GM21529 (cell line): Measurements from ENCODE around the gene KCNIP4.

Source experiments
- ATAC-seq: cut with Tn5 transposase; IDR thresholded peaks from one replicate; pipeline ENCODE4 v1.9.1; 2021; ENCODE audit not compliant: unreplicated experiment

KCNIP4 gene

GRCh38 chr4:21002286-21002685 is 946.3 kb downstream of the KCNIP4 start:
- no peak for ATAC-seq

GRCh38 chr4:21001490-21001889 is 947.1 kb downstream of the KCNIP4 start:
- ATAC-seq = no peak

- no peak for ATAC-seq
Measured at GRCh38 chr4:20997886-20998285, 950.7 kb downstream of the KCNIP4 start.

GRCh38 chr4:20995610-20996009 is 953.0 kb downstream of the KCNIP4 start:
- no peak for ATAC-seq

GRCh38 chr4:20995015-20995414 is 953.6 kb downstream of the KCNIP4 start:
- ATAC-seq = no peak

GRCh38 chr4:20992002-20992401 is 956.6 kb downstream of the KCNIP4 start:
- ATAC-seq = no peak

- no peak for ATAC-seq
Measured at GRCh38 chr4:20987191-20987590, 961.4 kb downstream of the KCNIP4 start.

- no peak for ATAC-seq
Measured at GRCh38 chr4:20984576-20984836, 964.1 kb downstream of the KCNIP4 start.

GRCh38 chr4:20983763-20984575 is 964.6 kb downstream of the KCNIP4 start:
- no peak for ATAC-seq

- ATAC-seq = no peak
Measured at GRCh38 chr4:20982544-20982943, 966.0 kb downstream of the KCNIP4 start.

- no peak for ATAC-seq
Measured at GRCh38 chr4:20960291-20960690, 988.3 kb downstream of the KCNIP4 start.

- ATAC-seq = no peak
Measured at GRCh38 chr4:20954541-20954940, 994.0 kb downstream of the KCNIP4 start.

GRCh38 chr4:20944961-20945360 is 1003.6 kb downstream of the KCNIP4 start:
- ATAC-seq = no peak

GRCh38 chr4:20944451-20944850 is 1004.1 kb downstream of the KCNIP4 start:
- no peak for ATAC-seq

- no peak for ATAC-seq
Measured at GRCh38 chr4:20938204-20938603, 1010.4 kb downstream of the KCNIP4 start.

GRCh38 chr4:20926529-20926928 is 1022.0 kb downstream of the KCNIP4 start:
- no peak for ATAC-seq

GRCh38 chr4:20925176-20925575 is 1023.4 kb downstream of the KCNIP4 start:
- ATAC-seq = no peak

- ATAC-seq = no peak
Measured at GRCh38 chr4:20922962-20923361, 1025.6 kb downstream of the KCNIP4 start.

- no peak for ATAC-seq
Measured at GRCh38 chr4:20916106-20916505, 1032.5 kb downstream of the KCNIP4 start.

GRCh38 chr4:20904966-20905365 is 1043.6 kb downstream of the KCNIP4 start:
- no peak for ATAC-seq

- no peak for ATAC-seq
Measured at GRCh38 chr4:20901851-20902250, 1046.7 kb downstream of the KCNIP4 start.

- ATAC-seq = no peak
Measured at GRCh38 chr4:20899591-20899990, 1049.0 kb downstream of the KCNIP4 start.

GRCh38 chr4:20895988-20896387 is 1052.6 kb downstream of the KCNIP4 start:
- ATAC-seq = no peak
